SK-N-SH (cell line): ENCODE results near the gene BSN. TPM values are rescaled to one million over a fixed set of nuclear protein-coding genes. Genes with fewer than 3 reads are reported as not detected.

ENCODE experiments used
- CTCF ChIA-PET: fragments of 300-600, 350-600 bp; formaldehyde crosslinking; extraction: SDS; loops from one replicate; lab custom pipeline; 2021; lab: Yijun Ruan, JAX
- POLR2A ChIA-PET: fragments of 350-600 bp; sonication (Branson Sonifier 250); formaldehyde crosslinking; extraction: SDS; loops from one replicate; lab custom pipeline; 2020; ENCODE audit warnings: antibody characterized with exemption, inconsistent platforms; lab: Yijun Ruan, JAX
- DNase-seq: peaks from one replicate; pipeline ENCODE4 v3.0.0; 2012
- H2AFZ ChIP-seq: fragments of 200-600 bp; sonication (generic); 2 replicates; pipeline ENCODE4 v1.8.1; 2016; ENCODE audit warnings: antibody characterized with exemption, mild to moderate bottlenecking, low read depth
- H3F3A ChIP-seq: fragments of 200-600 bp; sonication (generic); replicated peaks from 2 replicates; pipeline ENCODE3; 2016; ENCODE audit warnings: antibody characterized with exemption, mild to moderate bottlenecking; ENCODE audit not compliant: insufficient read depth
- H3K27ac ChIP-seq, 2 experiments: fragments of 200-500 bp in 1 of 2; fragments of 200-600 bp in 1 of 2; sonication (Bioruptor generic) in 1 of 2; sonication (generic), shearing (Covaris generic) in 1 of 2; 2 replicates each; pipeline versions ENCODE4 v1.5.1 to v1.6.1; 2014 to 2016; ENCODE audit warnings: low read depth in 2 of 2, inconsistent platforms in 1 of 2, low read length in 1 of 2, mild to moderate bottlenecking in 1 of 2, mixed read lengths in 1 of 2
- H3K27me3 ChIP-seq: fragments of 200-600 bp; sonication (generic), shearing (Covaris generic); 2 replicates; pipeline ENCODE4 v1.6.1; 2016; ENCODE audit warnings: mixed run types; ENCODE audit not compliant: insufficient read depth
- H3K36me3 ChIP-seq, 2 experiments: fragments of 200-500 bp in 1 of 2; fragments of 200-600 bp in 1 of 2; sonication (Bioruptor generic) in 1 of 2; sonication (generic) in 1 of 2; replicated peaks in 1 of 2; 2 replicates each; pipeline versions ENCODE3 to v1.5.1; 2014 to 2016; ENCODE audit warnings: low read length in 1 of 2, mild to moderate bottlenecking in 1 of 2; ENCODE audit not compliant: insufficient read depth in 2 of 2, control insufficient read depth in 1 of 2
- H3K4me1 ChIP-seq, 2 experiments: fragments of 200-500 bp in 1 of 2; fragments of 200-600 bp in 1 of 2; sonication (Bioruptor generic) in 1 of 2; sonication (generic), shearing (Covaris generic) in 1 of 2; 2 replicates each; pipeline versions ENCODE4 v1.5.1 to v1.6.1; 2014 to 2016; ENCODE audit warnings: low read depth in 1 of 2, low read length in 1 of 2, mixed run types in 1 of 2; ENCODE audit not compliant: insufficient read depth in 2 of 2, control insufficient read depth in 1 of 2
- H3K4me2 ChIP-seq: fragments of 200-600 bp; sonication (generic), shearing (Covaris generic); 2 replicates; pipeline ENCODE4 v1.6.1; 2017; ENCODE audit warnings: mixed run types
- H3K4me3 ChIP-seq, 2 experiments: fragments of 200-500 bp in 1 of 2; fragments of 200-600 bp in 1 of 2; sonication (Bioruptor generic) in 1 of 2; sonication (generic), shearing (Covaris generic) in 1 of 2; 2 replicates each; pipeline versions ENCODE4 v1.5.1 to v1.8.1; 2014 to 2016; ENCODE audit warnings: low read depth in 2 of 2, inconsistent platforms in 1 of 2, low read length in 1 of 2, mild to moderate bottlenecking in 1 of 2, mixed read lengths in 1 of 2, moderate library complexity in 1 of 2
- H3K79me2 ChIP-seq: fragments of 200-600 bp; sonication (generic); 2 replicates; pipeline ENCODE4 v1.8.1; 2017; ENCODE audit warnings: mild to moderate bottlenecking; ENCODE audit not compliant: insufficient read depth
- H3K9ac ChIP-seq: fragments of 200-600 bp; sonication (generic); 2 replicates; pipeline ENCODE4 v1.6.1; 2017; ENCODE audit warnings: mixed run types
- H3K9me2 ChIP-seq: fragments of 200-600 bp; sonication (generic); 2 replicates; pipeline ENCODE4 v1.6.1; 2017; ENCODE audit warnings: mixed run types
- H3K9me3 ChIP-seq: fragments of 200-600 bp; sonication (generic); 2 replicates; pipeline ENCODE4 v1.6.1; 2017; ENCODE audit warnings: mixed run types, mild to moderate bottlenecking, moderate library complexity
- H4K20me1 ChIP-seq: fragments of 200-600 bp; sonication (generic); 2 replicates; pipeline ENCODE4 v1.6.1; 2017; ENCODE audit warnings: mild to moderate bottlenecking, mixed run types; ENCODE audit not compliant: insufficient read depth
- CHD2 ChIP-seq: fragments of 150-350 bp; IDR thresholded peaks from 2 replicates; pipeline ENCODE4 v1.6.1; 2018; ENCODE audit warnings: low read length; ENCODE audit not compliant: partially characterized antibody
- FOXM1 ChIP-seq: IDR thresholded peaks from 2 replicates; pipeline ENCODE4 v1.4.0; 2012; ENCODE audit warnings: low read depth, mild to moderate bottlenecking
- JUND ChIP-seq: IDR thresholded peaks from 2 replicates; pipeline ENCODE4 v1.4.0; 2012
- MEF2A ChIP-seq: IDR thresholded peaks from 2 replicates; pipeline ENCODE4 v1.4.0; 2012; ENCODE audit warnings: low read depth, borderline replicate concordance
- MXI1 ChIP-seq: IDR thresholded peaks from 2 replicates; pipeline ENCODE4 v1.6.1; 2012; ENCODE audit warnings: mild to moderate bottlenecking, low read depth, low read length, improper control_type of control experiment
- NFIC ChIP-seq: IDR thresholded peaks from 2 replicates; pipeline ENCODE4 v1.4.0; 2012; ENCODE audit warnings: borderline replicate concordance
- NRF1 ChIP-seq: IDR thresholded peaks from 2 replicates; pipeline ENCODE4 v1.6.1; 2012; ENCODE audit warnings: low read depth, mild to moderate bottlenecking, low read length
- RAD21 ChIP-seq: IDR thresholded peaks from 2 replicates; pipeline ENCODE4 v1.6.1; 2012; ENCODE audit warnings: mild to moderate bottlenecking, low read length
- RFX5 ChIP-seq: IDR thresholded peaks from 2 replicates; pipeline ENCODE4 v1.6.1; 2012; ENCODE audit warnings: mild to moderate bottlenecking, improper control_type of control experiment, low read length
- RXRA ChIP-seq: IDR thresholded peaks from 2 replicates; pipeline ENCODE4 v1.4.0; 2012; ENCODE audit warnings: low read depth, mild to moderate bottlenecking, borderline replicate concordance
- SIN3A ChIP-seq: IDR thresholded peaks from 2 replicates; pipeline ENCODE4 v1.6.1; 2012; ENCODE audit warnings: low read depth, mild to moderate bottlenecking, low read length, moderate library complexity, borderline replicate concordance
- SMC3 ChIP-seq: IDR thresholded peaks from 2 replicates; pipeline ENCODE4 v1.6.1; 2012; ENCODE audit warnings: low read depth, low read length, improper control_type of control experiment
- TCF12 ChIP-seq: IDR thresholded peaks from 2 replicates; pipeline ENCODE4 v1.4.0; 2012
- TEAD4 ChIP-seq: IDR thresholded peaks from 2 replicates; pipeline ENCODE4 v1.4.0; 2012; ENCODE audit warnings: mild to moderate bottlenecking, borderline replicate concordance; ENCODE audit not compliant: insufficient read depth
- YY1 ChIP-seq: IDR thresholded peaks from 2 replicates; pipeline ENCODE4 v1.4.0; 2012; ENCODE audit warnings: low read depth, mild to moderate bottlenecking
- WGBS: methylation state at CpG from one replicate; pipeline ENCODE4 v1.1.6; 2017; ENCODE audit warnings: low lambda C conversion rate; 5-methylcytosine and 5-hydroxymethylcytosine counted together
- polyA plus RNA-seq, 3 experiments: library from polyadenylated mRNA; depleted of rRNA; stranded (reverse); fragments of >200 nt; gene quantifications; 2 replicates each; pipeline ENCODE4 v1.2.3, GENCODE V29; 2012
- TF ChIP-seq, protein P1 (sequence below): IDR thresholded peaks from 2 replicates; pipeline ENCODE4 v1.4.0; 2012; ENCODE audit warnings: low read depth
- TF ChIP-seq, protein P2 (sequence below): IDR thresholded peaks from 2 replicates; pipeline ENCODE4 v1.4.0; 2012; ENCODE audit warnings: low read depth, borderline replicate concordance
- TF ChIP-seq, protein P3 (sequence below): fragments of 200-600 bp; sonication (generic); IDR thresholded peaks from 2 replicates; pipeline ENCODE4 v1.6.1; 2017; ENCODE audit warnings: antibody characterized with exemption, mild to moderate bottlenecking, moderate library complexity
- TF ChIP-seq, protein P4 (sequence below): IDR thresholded peaks from 2 replicates; pipeline ENCODE4 v1.4.0; 2012; ENCODE audit warnings: low read depth, borderline replicate concordance
- TF ChIP-seq, protein P5 (sequence below): IDR thresholded peaks from 2 replicates; pipeline ENCODE4; 2012
- TF ChIP-seq, protein P6 (sequence below): fragments of 150-350 bp; IDR thresholded peaks from 2 replicates; pipeline ENCODE4 v1.6.1; 2016; ENCODE audit warnings: mild to moderate bottlenecking, low read depth, low read length

The BSN gene
- polyA plus RNA-seq, 1 of the 3 experiments (the other 2 are of a cell fraction), result 0.07 TPM

DNA sequence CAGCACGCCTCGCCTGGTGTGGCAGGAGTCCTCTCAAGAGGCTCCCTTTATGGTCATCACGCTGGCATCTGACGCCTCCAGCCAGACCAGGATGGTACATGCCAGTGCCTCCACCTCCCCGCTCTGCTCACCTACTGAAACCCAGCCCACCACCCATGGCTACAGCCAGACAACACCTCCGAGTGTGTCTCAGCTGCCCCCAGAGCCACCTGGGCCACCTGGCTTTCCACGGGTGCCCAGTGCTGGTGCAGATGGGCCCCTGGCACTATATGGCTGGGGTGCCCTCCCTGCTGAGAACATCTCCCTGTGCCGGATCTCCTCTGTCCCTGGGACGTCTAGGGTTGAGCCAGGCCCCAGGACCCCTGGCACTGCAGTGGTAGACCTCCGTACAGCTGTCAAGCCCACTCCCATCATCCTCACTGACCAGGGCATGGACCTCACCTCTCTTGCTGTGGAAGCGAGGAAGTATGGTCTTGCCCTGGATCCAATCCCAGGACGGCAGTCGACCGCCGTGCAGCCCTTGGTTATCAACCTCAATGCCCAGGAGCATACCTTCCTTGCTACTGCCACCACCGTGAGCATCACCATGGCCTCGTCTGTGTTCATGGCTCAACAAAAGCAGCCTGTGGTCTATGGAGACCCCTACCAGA, 100.0 kb downstream of the BSN start:
- no peaks in the 10 kb centered on the region for H4K20me1 ChIP-seq
- no peak overlapping the region for H3K4me2 ChIP-seq
- no peak overlapping the region for H3K4me3 ChIP-seq
- H3F3A ChIP-seq, result no peaks in the 10 kb centered on the region
- 66% methylated on average over 10 of the region's 17 CpGs for WGBS
- no peaks in the 10 kb centered on the region for H3K27me3 ChIP-seq
- POLR2A ChIA-PET, result no interaction called here
- H3K9me2 ChIP-seq, result no peaks in the 10 kb centered on the region
- no peak for DNase-seq
- H3K9me3 ChIP-seq, result no peaks in the 10 kb centered on the region
- H3K79me2 ChIP-seq, result no peaks in the 10 kb centered on the region
- no peak overlapping the region for H2AFZ ChIP-seq
- no peaks in the 10 kb centered on the region for H3K36me3 ChIP-seq
- CTCF ChIA-PET, result interaction anchor here (1.7 to 2.2 kb wide), 1 partner anchor 115 kb away, joined by 7 to 10 read pairs; no protein-coding TSS in a partner anchor
- no peaks in the 10 kb centered on the region for H3K4me1 ChIP-seq
- TF ChIP-seq CHD2 (no peak), FOXM1 (no peak), SMC3 (no peak), MXI1 (no peak), YY1 (no peak), RXRA (no peak), RAD21 (no peak), RFX5 (no peak), NRF1 (no peak), MEF2A (no peak)
- TF ChIP-seq, protein P1, sequence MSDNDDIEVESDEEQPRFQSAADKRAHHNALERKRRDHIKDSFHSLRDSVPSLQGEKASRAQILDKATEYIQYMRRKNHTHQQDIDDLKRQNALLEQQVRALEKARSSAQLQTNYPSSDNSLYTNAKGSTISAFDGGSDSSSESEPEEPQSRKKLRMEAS, result no peak
- TF ChIP-seq, protein P2, sequence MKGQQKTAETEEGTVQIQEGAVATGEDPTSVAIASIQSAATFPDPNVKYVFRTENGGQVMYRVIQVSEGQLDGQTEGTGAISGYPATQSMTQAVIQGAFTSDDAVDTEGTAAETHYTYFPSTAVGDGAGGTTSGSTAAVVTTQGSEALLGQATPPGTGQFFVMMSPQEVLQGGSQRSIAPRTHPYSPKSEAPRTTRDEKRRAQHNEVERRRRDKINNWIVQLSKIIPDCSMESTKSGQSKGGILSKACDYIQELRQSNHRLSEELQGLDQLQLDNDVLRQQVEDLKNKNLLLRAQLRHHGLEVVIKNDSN, result no peak
- TF ChIP-seq, protein P3, sequence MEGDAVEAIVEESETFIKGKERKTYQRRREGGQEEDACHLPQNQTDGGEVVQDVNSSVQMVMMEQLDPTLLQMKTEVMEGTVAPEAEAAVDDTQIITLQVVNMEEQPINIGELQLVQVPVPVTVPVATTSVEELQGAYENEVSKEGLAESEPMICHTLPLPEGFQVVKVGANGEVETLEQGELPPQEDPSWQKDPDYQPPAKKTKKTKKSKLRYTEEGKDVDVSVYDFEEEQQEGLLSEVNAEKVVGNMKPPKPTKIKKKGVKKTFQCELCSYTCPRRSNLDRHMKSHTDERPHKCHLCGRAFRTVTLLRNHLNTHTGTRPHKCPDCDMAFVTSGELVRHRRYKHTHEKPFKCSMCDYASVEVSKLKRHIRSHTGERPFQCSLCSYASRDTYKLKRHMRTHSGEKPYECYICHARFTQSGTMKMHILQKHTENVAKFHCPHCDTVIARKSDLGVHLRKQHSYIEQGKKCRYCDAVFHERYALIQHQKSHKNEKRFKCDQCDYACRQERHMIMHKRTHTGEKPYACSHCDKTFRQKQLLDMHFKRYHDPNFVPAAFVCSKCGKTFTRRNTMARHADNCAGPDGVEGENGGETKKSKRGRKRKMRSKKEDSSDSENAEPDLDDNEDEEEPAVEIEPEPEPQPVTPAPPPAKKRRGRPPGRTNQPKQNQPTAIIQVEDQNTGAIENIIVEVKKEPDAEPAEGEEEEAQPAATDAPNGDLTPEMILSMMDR, result no peak
- no peak overlapping the region for H3K27ac ChIP-seq
- H3K9ac ChIP-seq, result no peak overlapping the region

DNA sequence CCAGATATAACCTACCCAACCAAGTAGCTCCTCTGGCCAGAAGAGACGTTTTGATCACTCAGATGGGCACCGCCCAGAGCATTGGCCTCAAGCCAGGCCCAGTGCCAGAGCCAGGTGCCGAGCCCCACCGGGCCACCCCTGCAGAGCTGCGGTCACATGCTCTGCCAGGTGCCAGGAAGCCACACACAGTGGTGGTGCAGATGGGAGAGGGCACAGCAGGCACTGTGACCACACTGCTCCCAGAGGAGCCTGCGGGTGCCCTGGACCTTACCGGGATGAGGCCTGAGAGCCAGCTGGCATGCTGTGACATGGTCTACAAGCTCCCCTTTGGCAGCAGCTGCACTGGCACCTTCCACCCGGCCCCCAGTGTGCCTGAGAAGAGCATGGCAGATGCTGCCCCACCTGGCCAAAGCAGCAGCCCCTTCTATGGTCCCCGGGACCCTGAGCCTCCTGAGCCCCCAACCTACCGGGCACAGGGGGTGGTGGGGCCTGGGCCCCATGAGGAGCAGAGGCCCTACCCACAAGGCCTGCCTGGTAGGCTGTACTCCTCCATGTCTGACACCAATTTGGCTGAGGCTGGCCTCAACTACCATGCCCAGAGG, 100.8 kb downstream of the BSN start:
- Histone ChIP-seq H3K27me3 (no peaks in the 10 kb centered on the region), H3K79me2 (no peaks in the 10 kb centered on the region), H3K36me3 (no peaks in the 10 kb centered on the region), H3K4me2 (no peak overlapping the region), H3F3A (no peaks in the 10 kb centered on the region), H3K9me3 (no peaks in the 10 kb centered on the region), H2AFZ (no peak overlapping the region), H3K4me1 (no peaks in the 10 kb centered on the region), H3K27ac (no peak overlapping the region), H3K9me2 (no peaks in the 10 kb centered on the region), H3K4me3 (no peak overlapping the region), H4K20me1 (no peaks in the 10 kb centered on the region), H3K9ac (no peak overlapping the region)
- WGBS, result no CpG with 5 or more reads among the region's 10 CpGs
- no peak for DNase-seq
- ChIA-PET POLR2A (interaction anchor here (0.8 kb wide), 1 partner anchor 11 kb away, joined by 3 read pairs; no protein-coding TSS in a partner anchor), CTCF (interaction anchor here (0.6 to 2.2 kb wide), 2 partner anchors 17 to 115 kb away, joined by 3 to 10 read pairs; no protein-coding TSS in a partner anchor)
- TF ChIP-seq JUND (no peak), FOXM1 (no peak), NFIC (no peak), SIN3A (no peak), TCF12 (no peak), TEAD4 (no peak)
- TF ChIP-seq, protein P4, sequence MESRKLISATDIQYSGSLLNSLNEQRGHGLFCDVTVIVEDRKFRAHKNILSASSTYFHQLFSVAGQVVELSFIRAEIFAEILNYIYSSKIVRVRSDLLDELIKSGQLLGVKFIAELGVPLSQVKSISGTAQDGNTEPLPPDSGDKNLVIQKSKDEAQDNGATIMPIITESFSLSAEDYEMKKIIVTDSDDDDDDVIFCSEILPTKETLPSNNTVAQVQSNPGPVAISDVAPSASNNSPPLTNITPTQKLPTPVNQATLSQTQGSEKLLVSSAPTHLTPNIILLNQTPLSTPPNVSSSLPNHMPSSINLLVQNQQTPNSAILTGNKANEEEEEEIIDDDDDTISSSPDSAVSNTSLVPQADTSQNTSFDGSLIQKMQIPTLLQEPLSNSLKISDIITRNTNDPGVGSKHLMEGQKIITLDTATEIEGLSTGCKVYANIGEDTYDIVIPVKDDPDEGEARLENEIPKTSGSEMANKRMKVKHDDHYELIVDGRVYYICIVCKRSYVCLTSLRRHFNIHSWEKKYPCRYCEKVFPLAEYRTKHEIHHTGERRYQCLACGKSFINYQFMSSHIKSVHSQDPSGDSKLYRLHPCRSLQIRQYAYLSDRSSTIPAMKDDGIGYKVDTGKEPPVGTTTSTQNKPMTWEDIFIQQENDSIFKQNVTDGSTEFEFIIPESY, result no peak
- TF ChIP-seq, protein P5, sequence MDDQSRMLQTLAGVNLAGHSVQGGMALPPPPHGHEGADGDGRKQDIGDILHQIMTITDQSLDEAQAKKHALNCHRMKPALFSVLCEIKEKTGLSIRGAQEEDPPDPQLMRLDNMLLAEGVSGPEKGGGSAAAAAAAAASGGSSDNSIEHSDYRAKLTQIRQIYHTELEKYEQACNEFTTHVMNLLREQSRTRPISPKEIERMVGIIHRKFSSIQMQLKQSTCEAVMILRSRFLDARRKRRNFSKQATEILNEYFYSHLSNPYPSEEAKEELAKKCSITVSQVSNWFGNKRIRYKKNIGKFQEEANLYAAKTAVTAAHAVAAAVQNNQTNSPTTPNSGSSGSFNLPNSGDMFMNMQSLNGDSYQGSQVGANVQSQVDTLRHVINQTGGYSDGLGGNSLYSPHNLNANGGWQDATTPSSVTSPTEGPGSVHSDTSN, result no peak
- TF ChIP-seq, protein P6, sequence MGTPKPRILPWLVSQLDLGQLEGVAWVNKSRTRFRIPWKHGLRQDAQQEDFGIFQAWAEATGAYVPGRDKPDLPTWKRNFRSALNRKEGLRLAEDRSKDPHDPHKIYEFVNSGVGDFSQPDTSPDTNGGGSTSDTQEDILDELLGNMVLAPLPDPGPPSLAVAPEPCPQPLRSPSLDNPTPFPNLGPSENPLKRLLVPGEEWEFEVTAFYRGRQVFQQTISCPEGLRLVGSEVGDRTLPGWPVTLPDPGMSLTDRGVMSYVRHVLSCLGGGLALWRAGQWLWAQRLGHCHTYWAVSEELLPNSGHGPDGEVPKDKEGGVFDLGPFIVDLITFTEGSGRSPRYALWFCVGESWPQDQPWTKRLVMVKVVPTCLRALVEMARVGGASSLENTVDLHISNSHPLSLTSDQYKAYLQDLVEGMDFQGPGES, result no peak
